ENCODE measurements around the gene OR2A5. TPM values are rescaled to one million over a fixed set of nuclear protein-coding genes. Genes with fewer than 3 reads are reported as not detected.

OR2A5 gene
- total RNA-seq, 2 donors from 2014 or later = not detected

- DNase-seq (ENCODE audit: low spot score) = no peak
- Histone ChIP-seq H3K9me3 (no peaks in the 10 kb centered on the region), H3K4me1 (replicated peaks) (no peaks in the 10 kb centered on the region), H3K27ac (no peak overlapping the region), H3K27me3 (replicated peaks; ENCODE audit: insufficient read depth) (no peaks in the 10 kb centered on the region), H3K36me3 (no peaks in the 10 kb centered on the region), H3K4me3 (no peak overlapping the region)
- TF ChIP-seq CTCF (IDR thresholded peaks at IDR 0.05) = no peak
- no peak for TF ChIP-seq POLR2A (IDR thresholded peaks at IDR 0.05)
- no peak for TF ChIP-seq POLR2AphosphoS5 (IDR thresholded peaks at IDR 0.05)
- intact Hi-C loops (cut with DNase I) = no loop called here
- WGBS = 53% methylated on average over 4 of the region's 4 CpGs
These were observed 22.4 kb upstream of the OR2A5 start for GRCh38 chr7:144026203-144026883.

- H3K4me3 ChIP-seq = no peak overlapping the region
- intact Hi-C loops (cut with DNase I) = no loop called here
- no peaks in the 10 kb centered on the region for H3K27me3 ChIP-seq (replicated peaks; ENCODE audit: insufficient read depth)
- no peaks in the 10 kb centered on the region for H3K36me3 ChIP-seq
- H3K4me1 ChIP-seq (replicated peaks) = no peaks in the 10 kb centered on the region
- no peak for DNase-seq (ENCODE audit: low spot score)
- no peaks in the 10 kb centered on the region for H3K9me3 ChIP-seq
- WGBS = 5% methylated on average over 3 of the region's 3 CpGs
- TF ChIP-seq POLR2AphosphoS5 (IDR thresholded peaks at IDR 0.05) (no peak), CTCF (IDR thresholded peaks at IDR 0.05) (peak in 3 of 4 experiments; percentile 34 to 63 (median 50))
- no peak overlapping the region for H3K27ac ChIP-seq
These were observed 21.7 kb upstream of the OR2A5 start for GRCh38 chr7:144027070-144027469.

DNA sequence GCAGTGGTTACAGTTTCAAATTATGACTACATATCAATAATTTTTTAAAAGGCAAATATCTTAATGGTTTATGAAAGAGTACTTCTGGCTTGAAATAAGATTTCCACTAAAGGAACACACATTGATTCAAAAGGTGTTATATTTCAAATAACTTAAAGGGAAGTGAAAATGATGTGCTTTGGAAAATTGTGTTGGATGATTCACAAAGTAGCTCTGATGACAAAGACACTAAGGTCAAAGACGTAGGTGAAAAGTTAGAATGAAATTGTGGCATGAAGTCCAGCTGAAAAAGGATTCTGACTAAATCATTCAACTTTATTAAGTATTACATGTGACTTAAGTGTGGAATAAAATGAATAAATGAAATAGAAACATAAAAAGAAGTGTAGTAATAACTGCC is 20.8 kb upstream of the OR2A5 start:
- Histone ChIP-seq H3K27ac (no peak overlapping the region), H3K9me3 (no peaks in the 10 kb centered on the region), H3K4me1 (replicated peaks) (no peaks in the 10 kb centered on the region), H3K27me3 (replicated peaks; ENCODE audit: insufficient read depth) (no peaks in the 10 kb centered on the region), H3K4me3 (no peak overlapping the region), H3K36me3 (no peaks in the 10 kb centered on the region)
- no peak for DNase-seq (ENCODE audit: low spot score)
- WGBS = 58% methylated on average over 1 of the region's 1 CpG
- intact Hi-C loops (cut with DNase I) = no loop called here
- TF ChIP-seq POLR2A (IDR thresholded peaks at IDR 0.05) = no peak
- no peak for TF ChIP-seq CTCF (IDR thresholded peaks at IDR 0.05)
- TF ChIP-seq POLR2AphosphoS5 (IDR thresholded peaks at IDR 0.05) = no peak

- intact Hi-C loops (cut with DNase I) = no loop called here
- TF ChIP-seq POLR2A (IDR thresholded peaks at IDR 0.05) (no peak), CTCF (IDR thresholded peaks at IDR 0.05) (no peak), POLR2AphosphoS5 (IDR thresholded peaks at IDR 0.05) (no peak)
- DNase-seq (ENCODE audit: low spot score) = no peak
- Histone ChIP-seq H3K9me3 (no peaks in the 10 kb centered on the region), H3K27ac (no peak overlapping the region), H3K4me1 (replicated peaks) (no peaks in the 10 kb centered on the region), H3K27me3 (replicated peaks; ENCODE audit: insufficient read depth) (no peaks in the 10 kb centered on the region), H3K36me3 (no peaks in the 10 kb centered on the region), H3K4me3 (no peak overlapping the region)
- 75% methylated on average over 3 of the region's 3 CpGs for WGBS
These were observed 20.2 kb upstream of the OR2A5 start for GRCh38 chr7:144028547-144028946.

GRCh38 chr7:144032516-144032915 is 16.2 kb upstream of the OR2A5 start:
- DNase-seq (ENCODE audit: low spot score) = no peak
- intact Hi-C loops (cut with DNase I) = no loop called here
- Histone ChIP-seq H3K9me3 (no peaks in the 10 kb centered on the region), H3K36me3 (no peaks in the 10 kb centered on the region), H3K4me3 (no peak overlapping the region), H3K27me3 (replicated peaks; ENCODE audit: insufficient read depth) (no peaks in the 10 kb centered on the region), H3K4me1 (replicated peaks) (no peaks in the 10 kb centered on the region), H3K27ac (no peak overlapping the region)
- no peak for TF ChIP-seq POLR2AphosphoS5 (IDR thresholded peaks at IDR 0.05)
- no peak for TF ChIP-seq CTCF (IDR thresholded peaks at IDR 0.05)
- no peak for TF ChIP-seq POLR2A (IDR thresholded peaks at IDR 0.05)
- WGBS = 79% methylated on average over 5 of the region's 5 CpGs

All from prostate gland (tissue), 2 donors.